ENCODE data around the gene CHM. TPM values are rescaled to one million over a fixed set of nuclear protein-coding genes. Genes with fewer than 3 reads are reported as not detected.
A peak's percentile ranks its signal among the peaks of the same experiment; 100 is the strongest.

The CHM gene
- total and polyA plus RNA-seq, 2 of the 8 experiments (the other 6 are each of a cell fraction or from before 2014, with no cell fraction given) = 8.6 to 15.5 TPM

DNA sequence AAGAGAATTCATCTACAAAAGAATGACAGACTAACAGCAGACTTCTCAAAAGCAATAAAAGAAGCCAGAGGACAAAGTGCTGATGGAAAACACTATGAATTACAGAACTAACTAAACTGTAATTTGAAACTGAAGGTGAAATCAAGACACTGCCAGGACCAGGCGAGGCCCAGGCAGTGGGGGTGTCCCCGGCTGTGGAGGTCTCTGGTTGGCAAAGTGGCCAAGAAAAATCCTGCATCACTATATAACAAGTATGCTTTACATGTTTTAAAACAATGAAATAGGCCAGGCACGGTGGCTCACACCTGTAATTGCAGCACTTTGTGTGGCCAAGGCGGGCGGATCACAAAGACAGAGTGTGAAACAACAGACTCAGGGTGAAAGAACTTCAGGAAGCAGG is 32.9 kb downstream of the CHM start:
- H3K9ac ChIP-seq (replicated peaks in 1 of 4; ENCODE audit: extremely low read depth in 1 of 4, low read depth in 3 of 4, low read length in 3 of 4) = no peak overlapping the region
- DNase-seq (ENCODE audit: low read depth in 1 of 2, low spot score in 2 of 2) = no peak
- TF ChIP-seq USF2 (IDR thresholded peaks at IDR 0.05; ENCODE audit: low read length) = no peak

More for the DNA sequence above, 32.9 kb downstream of the CHM start:
- Histone ChIP-seq H2BK5ac (ENCODE audit: low read depth, low read length) (no peak overlapping the region), H4K8ac (ENCODE audit: extremely low read depth, insufficient read depth, low read length) (no peak overlapping the region), H3K27me3 (replicated peaks in 1 of 4; ENCODE audit: control insufficient read depth in 3 of 4, extremely low read depth in 1 of 4, insufficient read depth in 3 of 4, low read length in 3 of 4) (no peaks in the 10 kb centered on the region), H2BK120ac (replicated peaks; ENCODE audit: low read depth, low read length) (no peak overlapping the region), H4K5ac (ENCODE audit: insufficient read length, low read depth, low read length) (no peak overlapping the region), H3K18ac (ENCODE audit: extremely low read depth, low read length) (no peak overlapping the region), H2AFZ (ENCODE audit: low read length) (no peak overlapping the region), H3K79me2 (ENCODE audit: control insufficient read depth in 1 of 2, insufficient read depth in 2 of 2, low read length in 2 of 2) (peaks cover 0 to 14% of the 10 kb centered on the region in 2 experiments; a peak in 2 of 4 replicates), H3K4me1 (replicated peaks in 1 of 4; ENCODE audit: control insufficient read depth in 3 of 4, insufficient read depth in 4 of 4, low read length in 3 of 4) (peaks cover 0 to 2% (median 0%) of the 10 kb centered on the region in 4 experiments; a peak in 4 of 7 replicates), H2BK12ac (ENCODE audit: low read depth, low read length) (no peak overlapping the region), H3K9me3 (ENCODE audit: insufficient read depth in 2 of 2, low read depth in 1 of 2, low read length in 1 of 2) (no peaks in the 10 kb centered on the region), H3K23me2 (ENCODE audit: low read depth, low read length) (no peaks in the 10 kb centered on the region), H3K36me3 (ENCODE audit: control insufficient read depth in 2 of 4, insufficient read depth in 4 of 4, low read length in 3 of 4) (no peaks in the 10 kb centered on the region), H4K91ac (replicated peaks; ENCODE audit: insufficient read length, low read length) (no peak overlapping the region), H3K79me1 (ENCODE audit: low read depth, low read length) (no peaks in the 10 kb centered on the region), H3K27ac (ENCODE audit: low read depth, low read length) (no peak overlapping the region), H3K14ac (ENCODE audit: insufficient read length) (no peak overlapping the region), H3K4me3 (ENCODE audit: extremely low read depth in 1 of 4, insufficient read depth in 2 of 4, low read depth in 3 of 4, low read length in 4 of 4) (no peak overlapping the region), H3K4ac (replicated peaks; ENCODE audit: insufficient read length, low read depth, low read length) (no peak overlapping the region), H2BK20ac (ENCODE audit: low read length) (no peak overlapping the region), H3K4me2 (ENCODE audit: insufficient read depth in 1 of 2, low read depth in 2 of 2, low read length in 2 of 2) (peak overlapping the region in 1 of 2 experiments; percentile 5; a peak in 1 of 4 replicates), H3K23ac (ENCODE audit: insufficient read length) (no peak overlapping the region), H4K20me1 (replicated peaks in 1 of 2; ENCODE audit: control insufficient read depth in 1 of 2, insufficient read depth in 2 of 2, low read length in 2 of 2) (no peaks in the 10 kb centered on the region), H2AK5ac (ENCODE audit: low read depth, low read length) (no peak overlapping the region), H2BK15ac (ENCODE audit: low read length) (no peak overlapping the region), H3K56ac (replicated peaks; ENCODE audit: insufficient read length, low read depth, low read length) (no peak overlapping the region)
- 81% methylated on average over 5 of the region's 5 CpGs; no CpG with 5 or more reads in 1 of the 2 experiments for WGBS, 2 experiments (ENCODE audit: extremely low coverage in 1 of 2, insufficient coverage in 1 of 2, insufficient read length in 1 of 2, insufficient replicate concordance in 2 of 2, low coverage in 1 of 2, low lambda C conversion rate in 2 of 2, missing lambda C conversion rate in 1 of 2)
- ChIA-PET CTCF (ENCODE audit: partially characterized antibody) (no interaction called here), POLR2A (ENCODE audit: partially characterized antibody) (no interaction called here)
- FAIRE-seq = no peak
